MM.1S (cell line): ENCODE measurements around the gene FAS.

Experiments used
- DNase-seq: peaks from one replicate; pipeline ENCODE4 v3.0.0-alpha.2; 2015
- H2AFZ ChIP-seq: fragments of 300-600 bp; sonication (generic); 2 replicates; pipeline ENCODE4 v1.6.0; 2016; ENCODE audit warnings: antibody characterized with exemption, low read length
- H3F3A ChIP-seq: fragments of 300-600 bp; sonication (generic); 2 replicates; pipeline ENCODE4 v1.6.1; 2016; ENCODE audit warnings: mild to moderate bottlenecking, antibody characterized with exemption, low read length, moderate library complexity, mixed read lengths; ENCODE audit not compliant: insufficient read depth
- H3K27ac ChIP-seq: fragments of 300-600 bp; sonication (generic); 2 replicates; pipeline ENCODE4 v1.5.1; 2016; ENCODE audit warnings: mild to moderate bottlenecking, low read length
- H3K27me3 ChIP-seq: fragments of 300-600 bp; sonication (generic); replicated peaks from 2 replicates; pipeline ENCODE4 v1.6.0; 2016; ENCODE audit warnings: low read length; ENCODE audit not compliant: insufficient read depth
- H3K36me3 ChIP-seq: fragments of 300-600 bp; sonication (generic); replicated peaks from 2 replicates; pipeline ENCODE4 v1.6.1; 2016; ENCODE audit warnings: mild to moderate bottlenecking, low read length, mixed read lengths; ENCODE audit not compliant: insufficient read depth
- H3K4me1 ChIP-seq: fragments of 300-600 bp; sonication (generic); 2 replicates; pipeline ENCODE4 v1.6.1; 2016; ENCODE audit warnings: low read length, mixed read lengths
- H3K4me2 ChIP-seq: fragments of 300-600 bp; sonication (generic); 2 replicates; pipeline ENCODE4 v1.6.0; 2016; ENCODE audit warnings: low read depth, low read length
- H3K4me3 ChIP-seq: fragments of 300-600 bp; sonication (generic); 2 replicates; pipeline ENCODE4 v1.5.1; 2016; ENCODE audit warnings: low read length, mixed read lengths
- H3K79me2 ChIP-seq: fragments of 300-600 bp; sonication (generic); 2 replicates; pipeline ENCODE4 v1.6.1; 2016; ENCODE audit warnings: mixed run types, low read length, mixed read lengths
- H3K9ac ChIP-seq: fragments of 300-600 bp; sonication (generic); 2 replicates; pipeline ENCODE4 v1.6.1; 2016; ENCODE audit warnings: low read length, mixed read lengths
- H3K9me2 ChIP-seq: fragments of 300-600 bp; sonication (generic); replicated peaks from 2 replicates; pipeline ENCODE4 v1.6.1; 2016; ENCODE audit warnings: mild to moderate bottlenecking, low read length, mixed read lengths; ENCODE audit not compliant: insufficient read depth
- H3K9me3 ChIP-seq: fragments of 300-600 bp; sonication (generic); replicated peaks from 2 replicates; pipeline ENCODE4 v1.6.1; 2016; ENCODE audit warnings: mild to moderate bottlenecking, low read length, mixed read lengths; ENCODE audit not compliant: insufficient read depth
- H4K20me1 ChIP-seq: fragments of 300-600 bp; sonication (generic); 2 replicates; pipeline ENCODE4 v1.6.1; 2016; ENCODE audit warnings: mild to moderate bottlenecking, low read length, moderate library complexity, mixed read lengths; ENCODE audit not compliant: insufficient read depth
- EZH2 ChIP-seq: fragments of 300-600 bp; sonication (generic); optimal IDR thresholded peaks from 2 replicates; pipeline ENCODE3; 2017; ENCODE audit warnings: low read depth, mild to moderate bottlenecking, antibody characterized with exemption, low read length, mixed read lengths
- EZH2phosphoT487 ChIP-seq: fragments of 300-600 bp; sonication (generic); IDR thresholded peaks from 2 replicates; pipeline ENCODE4 v1.6.1; 2018; ENCODE audit warnings: antibody characterized with exemption, low read length
- TF ChIP-seq, protein P1 (sequence below): fragments of 300-600 bp; sonication (generic); IDR thresholded peaks from 2 replicates; pipeline ENCODE4 v1.5.1; 2016; ENCODE audit warnings: antibody characterized with exemption, low read length, mixed read lengths

FAS gene

DNA sequence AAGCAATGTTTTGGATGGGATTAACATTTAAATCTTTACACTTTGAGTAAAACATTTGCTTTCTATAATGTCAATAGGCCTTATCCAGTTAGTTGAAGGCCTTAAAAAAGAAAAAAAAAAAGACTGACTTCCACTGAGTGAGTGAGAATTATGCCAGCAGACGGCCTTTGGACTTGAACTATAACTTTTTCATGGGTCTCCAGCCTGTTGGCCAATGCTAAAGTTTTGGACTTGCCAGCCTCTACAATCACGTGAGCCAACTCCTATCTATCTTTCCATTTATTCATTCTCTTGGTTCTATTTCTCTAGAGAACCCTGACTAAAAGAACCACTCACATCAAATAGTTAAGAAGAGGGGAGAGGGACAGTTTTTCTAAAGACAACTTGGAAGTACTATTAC, 2.8 kb upstream of the FAS start:
- Histone ChIP-seq H3K4me1 (peaks cover 25% of the 10 kb centered on the region), H3K9me3 (no peaks in the 10 kb centered on the region), H3K9ac (no peak overlapping the region), H2AFZ (no peak overlapping the region), H3K4me3 (no peak overlapping the region), H3K4me2 (no peak overlapping the region), H4K20me1 (no peaks in the 10 kb centered on the region), H3K79me2 (no peaks in the 10 kb centered on the region), H3K27me3 (0 out of 2 replicates have a peak, but pooled peaks cover 6% of the 10 kb centered on the region), H3F3A (peaks cover 16% of the 10 kb centered on the region), H3K36me3 (no peaks in the 10 kb centered on the region), H3K27ac (no peak overlapping the region), H3K9me2 (no peaks in the 10 kb centered on the region)
- no peak for DNase-seq
- TF ChIP-seq, protein P1, sequence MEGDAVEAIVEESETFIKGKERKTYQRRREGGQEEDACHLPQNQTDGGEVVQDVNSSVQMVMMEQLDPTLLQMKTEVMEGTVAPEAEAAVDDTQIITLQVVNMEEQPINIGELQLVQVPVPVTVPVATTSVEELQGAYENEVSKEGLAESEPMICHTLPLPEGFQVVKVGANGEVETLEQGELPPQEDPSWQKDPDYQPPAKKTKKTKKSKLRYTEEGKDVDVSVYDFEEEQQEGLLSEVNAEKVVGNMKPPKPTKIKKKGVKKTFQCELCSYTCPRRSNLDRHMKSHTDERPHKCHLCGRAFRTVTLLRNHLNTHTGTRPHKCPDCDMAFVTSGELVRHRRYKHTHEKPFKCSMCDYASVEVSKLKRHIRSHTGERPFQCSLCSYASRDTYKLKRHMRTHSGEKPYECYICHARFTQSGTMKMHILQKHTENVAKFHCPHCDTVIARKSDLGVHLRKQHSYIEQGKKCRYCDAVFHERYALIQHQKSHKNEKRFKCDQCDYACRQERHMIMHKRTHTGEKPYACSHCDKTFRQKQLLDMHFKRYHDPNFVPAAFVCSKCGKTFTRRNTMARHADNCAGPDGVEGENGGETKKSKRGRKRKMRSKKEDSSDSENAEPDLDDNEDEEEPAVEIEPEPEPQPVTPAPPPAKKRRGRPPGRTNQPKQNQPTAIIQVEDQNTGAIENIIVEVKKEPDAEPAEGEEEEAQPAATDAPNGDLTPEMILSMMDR: no peak
- no peak for TF ChIP-seq EZH2
- no peak for TF ChIP-seq EZH2phosphoT487

DNA sequence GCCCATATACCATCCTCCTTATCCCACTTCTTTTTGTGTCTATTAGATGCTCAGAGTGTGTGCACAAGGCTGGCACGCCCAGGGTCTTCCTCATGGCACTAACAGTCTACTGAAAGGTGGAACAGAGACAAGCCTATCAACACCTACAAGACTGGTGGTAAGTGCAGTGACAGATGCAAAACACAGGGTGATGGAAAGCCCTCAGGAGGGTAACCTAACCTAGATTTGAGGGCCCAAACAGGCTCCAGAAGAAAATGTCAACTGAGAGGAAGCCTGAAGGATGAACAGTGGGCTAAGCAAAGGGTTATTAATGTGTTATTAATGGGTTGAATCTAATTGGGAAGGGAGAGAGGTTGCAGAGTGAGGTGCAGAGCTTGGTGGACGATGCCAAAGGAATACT, 1.2 kb upstream of the FAS start:
- Histone ChIP-seq H2AFZ (no peak overlapping the region), H3F3A (peaks cover 16% of the 10 kb centered on the region), H3K4me2 (no peak overlapping the region), H3K9me3 (no peaks in the 10 kb centered on the region), H3K4me3 (no peak overlapping the region), H4K20me1 (no peaks in the 10 kb centered on the region), H3K4me1 (peaks cover 25% of the 10 kb centered on the region), H3K27me3 (0 out of 2 replicates have a peak, but pooled peaks cover 6% of the 10 kb centered on the region), H3K79me2 (no peaks in the 10 kb centered on the region), H3K36me3 (no peaks in the 10 kb centered on the region), H3K9me2 (no peaks in the 10 kb centered on the region), H3K27ac (no peak overlapping the region), H3K9ac (no peak overlapping the region)
- no peak for DNase-seq
- TF ChIP-seq, protein P1: no peak
- TF ChIP-seq EZH2 (no peak), EZH2phosphoT487 (no peak)

DNA sequence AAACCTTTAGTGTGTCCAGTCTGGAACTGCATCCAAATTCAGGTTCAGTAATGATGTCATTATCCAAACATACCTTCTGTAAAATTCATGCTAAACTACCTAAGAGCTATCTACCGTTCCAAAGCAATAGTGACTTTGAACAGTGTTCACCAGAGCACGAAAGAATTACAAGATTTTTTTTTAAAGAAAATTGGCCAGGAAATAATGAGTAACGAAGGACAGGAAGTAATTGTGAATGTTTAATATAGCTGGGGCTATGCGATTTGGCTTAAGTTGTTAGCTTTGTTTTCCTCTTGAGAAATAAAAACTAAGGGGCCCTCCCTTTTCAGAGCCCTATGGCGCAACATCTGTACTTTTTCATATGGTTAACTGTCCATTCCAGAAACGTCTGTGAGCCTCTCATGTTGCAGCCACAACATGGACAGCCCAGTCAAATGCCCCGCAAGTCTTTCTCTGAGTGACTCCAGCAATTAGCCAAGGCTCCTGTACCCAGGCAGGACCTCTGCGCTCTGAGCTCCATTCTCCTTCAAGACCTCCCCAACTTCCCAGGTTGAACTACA, 694 bp upstream of the FAS start:
- Histone ChIP-seq H3K4me1 (peaks cover 25% of the 10 kb centered on the region), H3K9me2 (no peaks in the 10 kb centered on the region), H2AFZ (peak overlapping the region; percentile 97; the same call in 1 of the 2 replicates), H3K36me3 (no peaks in the 10 kb centered on the region), H3K9ac (no peak overlapping the region), H3F3A (peaks cover 16% of the 10 kb centered on the region), H3K79me2 (no peaks in the 10 kb centered on the region), H3K27me3 (0 out of 2 replicates have a peak, but pooled peaks cover 6% of the 10 kb centered on the region), H3K27ac (peak overlapping the region; percentile 17; the same call in 1 of the 2 replicates), H3K9me3 (no peaks in the 10 kb centered on the region), H4K20me1 (no peaks in the 10 kb centered on the region), H3K4me3 (peak overlapping the region; percentile 92; the same call in 1 of the 2 replicates), H3K4me2 (peak overlapping the region; percentile 52)
- TF ChIP-seq EZH2 (no peak), EZH2phosphoT487 (no peak)
- TF ChIP-seq, protein P1: no peak
- no peak for DNase-seq
